ENCODE data around the gene TM9SF4.

- TF ChIP-seq POLR2A (IDR thresholded peaks at IDR 0.05; ENCODE audit: control extremely low read depth in 1 of 2, low read depth in 2 of 2, low read length in 2 of 2) (no peak), HDAC2 (IDR thresholded peaks at IDR 0.05; ENCODE audit: borderline replicate concordance in 1 of 2, low read depth in 2 of 2, low read length in 2 of 2) (no peak), SAP30 (IDR thresholded peaks at IDR 0.05; ENCODE audit: insufficient read depth, insufficient replicate concordance, low read length) (no peak), CEBPB (IDR thresholded peaks at IDR 0.05; ENCODE audit: low read depth, low read length) (no peak), USF2 (IDR thresholded peaks at IDR 0.05; ENCODE audit: low read length) (no peak), SP2 (IDR thresholded peaks at IDR 0.05; ENCODE audit: low read length) (no peak), TAF7 (optimal IDR thresholded peaks at IDR 0.05; ENCODE audit: borderline replicate concordance, low read depth, low read length) (no peak), EZH2 (IDR thresholded peaks at IDR 0.05; ENCODE audit: low read depth, low read length, severe bottlenecking) (no peak), CBX5 (IDR thresholded peaks at IDR 0.05; ENCODE audit: low read depth, low read length) (no peak), CHD2 (IDR thresholded peaks at IDR 0.05; ENCODE audit: low read length) (no peak), RFX5 (IDR thresholded peaks at IDR 0.05; ENCODE audit: borderline replicate concordance, low read depth, low read length) (no peak), KDM5A (IDR thresholded peaks at IDR 0.05; ENCODE audit: low read length) (no peak)
- TF ChIP-seq, protein P1, sequence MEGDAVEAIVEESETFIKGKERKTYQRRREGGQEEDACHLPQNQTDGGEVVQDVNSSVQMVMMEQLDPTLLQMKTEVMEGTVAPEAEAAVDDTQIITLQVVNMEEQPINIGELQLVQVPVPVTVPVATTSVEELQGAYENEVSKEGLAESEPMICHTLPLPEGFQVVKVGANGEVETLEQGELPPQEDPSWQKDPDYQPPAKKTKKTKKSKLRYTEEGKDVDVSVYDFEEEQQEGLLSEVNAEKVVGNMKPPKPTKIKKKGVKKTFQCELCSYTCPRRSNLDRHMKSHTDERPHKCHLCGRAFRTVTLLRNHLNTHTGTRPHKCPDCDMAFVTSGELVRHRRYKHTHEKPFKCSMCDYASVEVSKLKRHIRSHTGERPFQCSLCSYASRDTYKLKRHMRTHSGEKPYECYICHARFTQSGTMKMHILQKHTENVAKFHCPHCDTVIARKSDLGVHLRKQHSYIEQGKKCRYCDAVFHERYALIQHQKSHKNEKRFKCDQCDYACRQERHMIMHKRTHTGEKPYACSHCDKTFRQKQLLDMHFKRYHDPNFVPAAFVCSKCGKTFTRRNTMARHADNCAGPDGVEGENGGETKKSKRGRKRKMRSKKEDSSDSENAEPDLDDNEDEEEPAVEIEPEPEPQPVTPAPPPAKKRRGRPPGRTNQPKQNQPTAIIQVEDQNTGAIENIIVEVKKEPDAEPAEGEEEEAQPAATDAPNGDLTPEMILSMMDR (IDR thresholded peaks at IDR 0.05; ENCODE audit: control extremely low read depth in 1 of 3, insufficient read depth in 1 of 3, low read depth in 1 of 3, low read length in 3 of 3), result no peak
- TF ChIP-seq, protein P2, sequence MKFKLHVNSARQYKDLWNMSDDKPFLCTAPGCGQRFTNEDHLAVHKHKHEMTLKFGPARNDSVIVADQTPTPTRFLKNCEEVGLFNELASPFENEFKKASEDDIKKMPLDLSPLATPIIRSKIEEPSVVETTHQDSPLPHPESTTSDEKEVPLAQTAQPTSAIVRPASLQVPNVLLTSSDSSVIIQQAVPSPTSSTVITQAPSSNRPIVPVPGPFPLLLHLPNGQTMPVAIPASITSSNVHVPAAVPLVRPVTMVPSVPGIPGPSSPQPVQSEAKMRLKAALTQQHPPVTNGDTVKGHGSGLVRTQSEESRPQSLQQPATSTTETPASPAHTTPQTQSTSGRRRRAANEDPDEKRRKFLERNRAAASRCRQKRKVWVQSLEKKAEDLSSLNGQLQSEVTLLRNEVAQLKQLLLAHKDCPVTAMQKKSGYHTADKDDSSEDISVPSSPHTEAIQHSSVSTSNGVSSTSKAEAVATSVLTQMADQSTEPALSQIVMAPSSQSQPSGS (IDR thresholded peaks at IDR 0.05; ENCODE audit: low read length), result no peak
Measured at GRCh38 chr20:32162351-32162750, 52.8 kb downstream of the TM9SF4 start.

Data from H1 (cell line).